ENCODE measurements around the gene TRAK1. TPM values are rescaled to one million over a fixed set of nuclear protein-coding genes. Genes with fewer than 3 reads are reported as not detected.
A peak's percentile ranks its signal among the peaks of the same experiment; 100 is the strongest.

The TRAK1 gene
- total RNA-seq, 1 experiment from 2014 or later, result 16.5 TPM

DNA sequence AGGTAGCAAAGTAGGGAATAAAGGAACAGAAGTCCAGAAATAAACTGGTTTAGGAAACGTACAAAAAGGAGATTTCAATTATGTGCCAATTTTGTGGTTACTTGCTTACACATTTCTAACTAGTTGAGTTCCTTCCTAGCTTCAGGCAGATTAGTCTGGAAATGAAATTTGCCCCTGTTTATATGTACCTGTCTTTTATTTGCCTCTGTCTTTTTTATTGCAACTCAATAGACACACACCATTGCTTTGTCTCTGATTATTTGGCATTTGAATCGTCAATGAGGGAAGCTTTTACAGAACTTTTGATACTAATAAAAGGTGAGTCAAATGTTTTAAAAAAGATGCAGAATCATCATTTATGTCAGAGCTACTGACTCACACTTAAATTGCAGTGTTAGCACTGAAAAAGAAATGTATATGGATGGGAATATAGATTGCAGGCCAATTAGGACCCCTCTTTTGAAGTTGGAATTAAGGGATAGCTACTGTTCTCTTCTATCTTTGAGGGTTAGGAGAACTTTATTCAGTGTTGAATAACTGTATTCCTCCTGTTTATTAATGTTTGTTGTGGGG, 60.5 kb downstream of the TRAK1 start:
- no peak for DNase-seq (ENCODE audit: low read depth)

DNA sequence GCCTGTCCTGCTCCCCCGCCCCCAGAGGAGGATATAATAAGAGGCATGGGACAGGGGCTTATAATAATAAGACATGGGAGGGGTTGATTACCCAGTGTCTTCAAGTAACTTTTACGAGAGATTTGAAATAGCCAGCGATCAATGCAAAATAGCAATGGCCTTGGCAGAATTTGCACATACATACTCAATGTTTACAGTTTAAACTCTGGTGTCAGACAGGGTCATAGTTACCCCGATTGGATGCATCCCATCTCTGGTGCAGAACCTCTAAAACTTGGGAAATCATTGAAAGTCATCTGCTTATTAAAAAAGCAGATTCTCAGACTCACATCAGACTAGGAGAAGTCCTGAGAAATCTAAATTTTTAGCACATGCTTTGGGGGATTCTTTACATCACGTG, 61.0 kb downstream of the TRAK1 start:
- no peak for DNase-seq (ENCODE audit: low read depth)

DNA sequence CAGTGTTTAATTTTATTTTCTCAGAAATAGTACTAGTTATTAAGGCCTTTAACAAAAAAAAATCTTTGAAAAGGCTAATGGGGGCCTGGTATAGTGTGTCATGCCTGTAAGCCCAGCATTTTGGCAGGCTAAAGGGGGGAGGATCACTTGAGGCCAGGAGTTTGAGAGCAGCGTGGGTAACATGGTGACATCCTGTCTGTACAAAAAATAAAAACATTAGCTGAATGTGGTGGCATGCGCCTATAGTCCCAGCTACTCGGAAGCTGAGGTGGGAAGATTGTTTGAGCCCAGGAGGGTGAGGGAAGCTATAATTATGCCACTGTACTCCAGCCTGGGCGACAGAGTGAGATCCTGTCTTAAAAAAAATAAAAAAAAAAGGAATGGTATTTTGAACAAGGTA, 61.9 kb downstream of the TRAK1 start:
- DNase-seq (ENCODE audit: low read depth), result no peak

DNA sequence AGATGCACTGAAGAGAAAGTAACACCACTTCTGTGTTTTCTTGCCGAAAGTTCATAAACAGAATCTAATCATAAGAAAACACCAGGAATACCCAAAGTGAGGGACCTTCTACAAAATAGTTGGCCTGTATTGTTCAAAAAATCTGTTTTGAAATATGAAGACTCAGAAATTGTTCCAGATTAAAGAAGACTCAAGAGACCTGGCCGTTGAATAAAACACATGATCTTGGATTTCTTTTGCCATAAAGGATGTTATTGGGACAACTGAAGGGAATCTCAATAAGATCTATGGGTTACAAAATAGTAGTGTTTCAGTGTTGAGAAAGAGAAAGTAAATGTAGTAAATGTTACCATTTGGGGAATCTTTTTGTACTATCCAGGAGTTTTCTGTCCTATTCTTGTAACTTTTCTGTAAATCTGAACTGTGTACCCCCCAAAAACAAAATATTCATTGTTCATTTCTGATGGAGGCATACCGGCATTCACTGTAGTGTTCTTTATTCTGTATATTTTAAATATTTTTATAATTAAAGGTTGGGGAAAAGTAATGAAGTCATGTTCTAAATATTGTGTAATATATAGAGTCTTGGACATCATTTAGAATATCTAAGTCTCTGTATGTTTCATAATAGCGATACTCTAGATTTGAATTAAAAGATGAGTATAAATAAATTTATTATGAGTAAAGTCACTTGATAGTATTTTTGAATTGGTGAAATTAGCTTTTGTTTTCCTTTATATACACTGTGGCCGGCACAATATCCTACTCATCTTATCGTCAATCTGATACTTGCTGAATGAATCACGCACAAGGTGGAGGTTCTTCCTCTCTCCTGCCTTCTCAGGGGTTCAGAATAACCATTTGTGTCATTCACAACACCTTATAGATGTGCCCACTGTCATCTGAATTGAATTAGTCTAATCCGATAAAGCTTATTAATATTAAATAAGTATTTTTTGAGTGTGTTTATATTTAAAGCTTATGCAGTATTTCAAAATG, 66.7 kb downstream of the TRAK1 start:
- no peak for DNase-seq (ENCODE audit: low read depth)

DNA sequence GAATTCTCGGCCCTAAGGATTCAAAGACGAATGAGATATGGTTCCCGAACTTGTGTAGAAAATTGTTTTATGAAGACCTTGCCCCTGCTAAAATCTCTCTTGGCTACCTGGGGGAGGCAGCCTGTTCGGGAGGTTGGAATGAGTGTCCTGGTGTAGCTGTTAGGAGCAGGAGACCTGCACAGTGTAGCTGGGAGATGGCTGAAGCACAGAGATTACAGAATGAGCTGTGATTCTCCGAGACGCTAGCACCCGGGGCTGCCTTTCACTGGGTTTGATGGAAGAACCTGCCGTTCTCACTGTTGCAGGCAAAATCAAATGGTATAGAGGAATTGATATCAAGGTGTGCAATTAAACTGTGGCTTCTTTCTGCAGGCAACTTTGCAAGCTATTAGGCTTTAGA, 68.0 kb downstream of the TRAK1 start:
- DNase-seq (ENCODE audit: low read depth), result no peak

DNA sequence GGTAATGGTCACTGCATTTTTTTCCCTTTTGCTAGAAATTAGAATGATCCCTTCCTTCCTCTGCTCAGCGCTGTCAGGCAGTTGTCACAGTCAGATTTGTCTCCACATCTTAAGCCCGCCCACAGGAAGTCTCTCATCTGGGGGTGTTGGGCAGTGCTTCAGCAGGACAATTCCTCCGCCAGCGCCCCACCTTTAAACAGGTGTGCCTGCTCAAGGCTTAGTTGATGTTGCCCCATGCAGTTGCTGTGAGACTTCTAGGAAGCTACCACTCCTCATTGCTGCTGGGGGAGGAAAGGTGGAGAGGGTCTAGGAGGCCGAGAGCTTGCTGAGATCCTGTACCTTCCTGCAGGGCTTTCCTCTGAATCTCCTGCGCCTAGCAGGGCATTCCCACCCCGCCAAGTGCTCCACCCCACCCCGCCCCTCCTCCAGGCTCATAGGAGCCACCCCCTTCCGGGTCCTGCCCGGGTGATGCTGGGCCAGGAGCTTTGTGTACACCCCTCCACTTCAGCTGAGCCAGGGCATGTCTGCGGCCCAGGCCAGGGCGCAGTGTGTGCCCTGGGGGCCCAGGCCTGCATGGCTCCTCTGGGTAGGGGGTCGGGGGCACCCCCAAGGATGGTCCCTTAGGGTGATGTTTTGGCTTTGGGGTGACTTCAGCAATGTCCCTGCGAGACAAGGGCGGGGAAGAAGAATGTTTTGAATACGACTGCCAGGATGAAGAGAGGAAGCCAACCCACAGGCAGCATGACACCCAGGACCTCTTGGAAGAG, 68.7 kb downstream of the TRAK1 start:
- DNase-seq (ENCODE audit: low read depth), result peak; percentile 40

DNA sequence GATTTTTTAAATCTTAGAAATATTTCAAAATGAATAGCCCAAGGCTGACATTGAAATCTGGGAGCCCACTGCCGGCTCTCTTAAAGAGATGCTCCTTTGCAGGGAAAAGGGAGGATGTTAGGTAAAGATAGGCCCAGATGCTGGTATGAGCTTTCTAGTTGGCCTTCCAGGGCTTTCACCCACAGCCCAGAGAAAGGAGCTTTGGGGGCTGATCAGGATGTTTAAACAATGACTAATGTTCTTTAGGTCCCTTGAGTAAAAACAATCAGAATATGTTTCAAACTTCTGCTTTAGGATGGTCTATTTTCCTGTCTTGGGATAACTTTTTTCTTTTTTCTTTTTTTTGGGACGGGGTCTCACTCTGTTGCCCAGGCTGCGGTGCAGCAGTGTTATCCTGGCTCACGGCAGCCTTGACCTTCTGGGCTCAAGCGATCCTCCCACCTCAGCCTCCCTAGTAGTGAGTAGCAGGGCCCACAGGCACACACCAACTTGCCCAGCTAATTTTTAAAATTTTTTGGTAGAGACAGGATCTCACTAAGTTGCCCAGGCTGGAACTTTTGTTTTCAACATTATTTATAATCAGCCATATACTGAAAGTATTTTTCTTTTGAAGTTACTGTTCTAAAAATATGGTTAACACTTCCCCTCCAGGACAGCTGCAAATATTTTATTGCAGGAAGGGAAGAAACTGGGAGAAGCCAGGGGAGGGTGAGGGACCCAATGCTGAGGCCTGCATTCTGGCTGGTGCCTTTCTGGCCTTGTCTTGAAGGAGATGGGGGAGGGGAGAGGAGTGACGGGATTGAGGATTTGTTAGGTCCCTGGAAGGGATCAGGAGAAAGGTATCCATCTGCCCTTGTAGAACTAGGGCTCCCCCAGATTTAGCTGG, 70.1 kb downstream of the TRAK1 start:
- peak; percentile 24 for DNase-seq (ENCODE audit: low read depth)

DNA sequence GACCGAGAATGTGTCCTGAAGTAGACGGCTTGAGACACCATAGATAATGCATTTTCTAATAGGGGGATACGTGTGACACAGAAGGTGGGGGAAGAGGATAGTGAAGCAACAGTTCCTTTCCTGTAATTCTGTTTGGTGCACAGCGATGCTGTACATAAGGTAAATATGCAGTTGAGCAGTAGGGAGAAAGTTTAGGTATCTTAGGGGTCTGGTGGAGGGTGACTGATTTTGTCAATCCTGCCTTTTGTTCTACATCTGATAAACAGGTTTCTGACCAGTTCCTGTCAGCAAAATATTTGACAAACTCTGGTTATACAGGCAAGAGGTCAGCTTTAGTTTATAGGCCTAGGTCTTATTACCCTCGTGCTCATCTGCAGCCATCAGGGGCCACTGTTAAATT, 71.3 kb downstream of the TRAK1 start:
- no peak for DNase-seq (ENCODE audit: low read depth)

DNA sequence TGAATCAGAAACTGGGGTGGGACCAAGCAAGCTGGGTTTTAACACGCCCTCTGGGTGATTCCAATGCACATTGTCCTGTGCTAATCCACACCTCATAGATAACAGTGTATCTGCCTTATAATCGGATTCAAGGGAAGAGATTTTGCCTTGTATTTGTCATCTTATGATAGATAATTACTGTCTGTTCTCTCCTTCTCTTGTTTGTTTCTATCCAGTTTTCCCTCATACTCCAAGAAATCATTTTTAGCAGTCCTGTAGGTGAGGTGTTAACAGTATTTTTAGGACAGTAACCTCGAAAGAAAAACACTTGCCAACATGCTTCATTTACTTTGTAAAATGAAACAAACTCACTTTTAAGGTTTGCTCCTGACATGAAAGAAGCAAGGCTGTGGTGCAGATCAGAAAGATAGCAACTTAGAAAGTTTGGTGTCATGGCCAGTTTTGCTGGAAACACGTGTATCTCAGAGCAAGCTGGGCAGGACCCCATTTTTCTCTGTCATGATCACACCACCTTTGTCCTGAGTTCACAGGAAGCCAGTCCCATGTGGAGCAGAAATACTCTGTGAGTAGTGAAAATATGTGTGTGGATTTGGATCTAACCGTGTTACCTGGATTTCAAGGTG, 72.6 kb downstream of the TRAK1 start:
- no peak for DNase-seq (ENCODE audit: low read depth)

DNA sequence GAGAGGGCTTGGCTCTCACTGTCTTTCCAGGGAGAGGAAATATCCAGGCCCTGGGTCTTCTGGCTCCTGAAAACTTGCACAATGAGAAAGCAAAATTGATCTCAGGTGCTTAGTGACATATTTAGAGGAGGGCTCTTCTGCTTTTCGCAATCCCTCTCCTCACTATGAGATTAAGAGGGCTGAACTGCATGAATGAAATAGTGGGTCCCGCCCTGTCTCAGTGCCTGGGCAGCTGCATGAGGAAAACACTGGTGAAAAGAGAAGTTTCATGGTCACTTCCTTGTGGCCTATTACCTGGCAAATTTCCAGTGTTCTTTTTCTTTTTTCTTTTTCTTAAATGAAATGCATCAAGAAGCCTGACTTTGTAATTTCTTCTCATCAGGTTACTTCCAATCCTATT, 73.5 kb downstream of the TRAK1 start:
- no peak for DNase-seq (ENCODE audit: low read depth)

DNA sequence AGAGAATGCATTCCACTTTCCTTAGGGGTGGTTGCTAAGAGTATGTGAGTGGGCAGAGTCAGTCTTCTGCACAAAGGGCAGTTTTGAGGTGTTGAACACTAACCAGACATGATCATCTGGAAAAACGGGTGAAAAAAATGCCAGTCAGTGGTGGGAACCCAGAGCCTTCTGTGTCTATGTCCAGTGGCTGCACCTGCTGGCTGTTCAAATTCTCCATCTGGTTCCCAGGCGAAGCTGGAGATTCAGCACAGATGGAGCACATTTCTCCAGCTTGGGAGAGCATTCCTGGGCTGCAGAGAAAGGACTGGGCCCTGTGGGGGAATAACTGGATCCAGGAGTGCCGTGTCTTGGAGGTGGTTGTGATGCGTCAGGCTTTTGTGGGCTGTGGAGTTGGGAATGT, 74.1 kb downstream of the TRAK1 start:
- no peak for DNase-seq (ENCODE audit: low read depth)

DNA sequence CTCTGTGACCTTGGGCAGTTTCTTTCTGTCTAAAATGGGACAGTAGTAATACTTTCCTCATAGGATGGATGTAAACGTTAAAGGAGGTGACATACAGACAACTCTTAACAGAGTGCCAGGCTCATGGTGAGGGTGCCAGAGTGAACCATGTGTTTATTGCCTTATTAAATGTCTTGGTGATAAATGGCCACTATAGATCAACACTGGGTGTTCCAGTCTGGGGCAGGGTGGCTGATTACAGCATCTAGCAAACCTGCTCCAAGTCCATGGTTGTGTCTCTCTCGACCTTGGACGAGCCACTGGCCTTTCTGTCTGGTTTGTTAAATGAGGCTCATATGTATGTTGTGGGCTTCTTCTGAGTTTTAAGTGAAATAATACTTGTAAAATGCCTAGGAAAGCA, 75.1 kb downstream of the TRAK1 start:
- no peak for DNase-seq (ENCODE audit: low read depth)

DNA sequence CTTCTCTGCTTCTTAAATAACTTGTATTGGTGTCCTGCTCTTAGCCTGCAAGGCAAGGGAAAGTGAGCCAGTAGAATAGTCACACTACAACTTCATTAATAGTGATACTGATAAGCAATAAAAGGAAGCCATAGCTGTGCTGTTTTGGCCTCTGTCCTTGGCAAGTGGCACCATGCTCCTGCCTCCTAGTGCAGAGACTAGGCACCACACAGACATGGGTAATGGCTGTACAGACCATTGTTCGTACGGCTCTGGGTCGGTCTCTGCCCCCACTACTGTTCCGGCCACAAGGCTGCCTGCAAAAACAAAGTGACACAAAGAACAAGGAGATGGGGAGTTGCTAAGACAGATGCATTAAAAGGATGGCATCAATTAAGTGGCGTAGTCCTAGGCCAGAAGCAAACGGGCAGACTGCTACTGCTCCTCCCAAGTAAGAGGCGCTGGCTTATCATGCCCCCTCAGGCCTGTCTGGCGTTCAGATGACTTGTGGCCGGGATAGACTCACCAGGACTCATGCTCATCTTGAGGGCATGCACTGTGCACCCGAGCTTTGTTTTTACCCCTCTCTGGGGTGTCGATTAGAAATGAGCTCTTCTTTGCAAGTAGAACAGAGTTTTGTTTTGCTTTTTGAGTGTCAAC, 75.6 kb downstream of the TRAK1 start:
- peak; percentile 32 for DNase-seq (ENCODE audit: low read depth)

DNA sequence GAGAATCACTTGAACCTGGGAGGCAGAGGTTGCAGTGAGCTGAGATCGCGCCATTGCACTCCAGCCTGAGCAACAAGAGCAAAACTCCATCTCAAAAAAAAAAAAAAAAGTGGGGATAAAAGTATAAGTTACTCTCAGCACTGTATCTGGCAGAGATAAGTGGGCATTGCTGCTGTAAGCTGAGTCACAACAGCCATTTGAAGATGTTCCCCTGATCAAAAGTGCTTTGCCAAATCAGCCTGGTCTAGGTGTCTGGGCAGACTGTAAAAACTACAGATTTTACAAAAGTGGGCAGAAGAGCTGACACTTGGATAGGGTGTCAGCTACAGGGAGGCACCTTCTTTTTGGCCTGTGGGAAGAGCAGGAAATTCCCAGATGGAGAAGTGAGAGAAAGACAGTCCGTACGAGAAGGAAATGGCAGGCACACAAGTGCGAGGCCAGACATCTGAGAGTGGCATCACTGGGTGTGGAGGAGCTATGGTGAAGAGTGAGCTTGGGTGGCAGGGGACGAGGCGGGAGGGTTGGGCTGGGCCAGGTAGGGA, 78.5 kb downstream of the TRAK1 start:
- no peak for DNase-seq (ENCODE audit: low read depth)

DNA sequence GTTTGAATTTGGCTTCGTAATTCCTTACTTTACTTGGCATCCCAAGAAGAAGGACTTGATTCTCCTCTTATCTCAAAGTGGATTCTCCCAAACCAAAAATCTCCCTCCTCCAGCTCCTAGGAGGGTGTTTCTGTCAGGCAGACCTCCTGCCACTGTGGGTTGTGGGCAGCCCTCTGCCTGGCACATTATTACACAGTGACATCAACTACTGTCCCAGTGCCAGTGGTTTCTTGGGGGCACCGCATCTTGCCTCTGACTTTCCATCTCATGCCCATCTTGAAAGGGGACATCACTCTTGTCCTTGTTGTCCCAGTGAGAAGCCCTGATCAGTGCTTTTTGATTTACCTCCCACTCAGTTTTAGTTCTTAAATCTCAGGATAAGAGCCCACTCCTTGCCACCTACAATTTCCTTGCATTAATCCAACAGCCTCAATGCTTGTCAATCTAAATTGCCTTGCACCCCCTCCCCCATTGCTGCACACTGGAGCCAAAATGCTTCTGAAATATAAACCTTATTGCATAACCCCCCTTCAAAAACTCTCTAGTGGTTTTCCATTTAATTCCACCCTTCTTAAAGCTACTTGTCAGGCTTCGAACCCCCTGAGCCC, 81.0 kb downstream of the TRAK1 start:
- no peak for DNase-seq (ENCODE audit: low read depth)

DNA sequence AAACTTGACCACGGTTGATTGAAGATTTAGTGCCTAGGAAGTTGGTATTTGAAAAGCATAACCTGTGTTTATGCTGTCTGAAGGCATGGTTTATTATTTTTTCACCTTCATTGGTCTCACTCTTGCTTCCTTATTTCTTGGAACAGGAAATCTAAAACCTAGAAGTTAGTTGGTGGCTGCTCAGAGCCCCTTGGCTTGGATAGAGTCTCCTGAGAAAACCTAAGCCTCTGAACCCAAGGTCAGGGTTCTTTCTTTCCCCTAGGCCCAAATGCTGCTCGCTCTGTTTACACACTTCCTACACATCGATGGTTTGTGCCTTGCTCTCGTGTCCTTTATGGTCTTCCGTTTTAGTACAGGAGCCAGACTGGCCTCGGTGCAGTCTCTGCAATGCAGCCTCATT, 82.2 kb downstream of the TRAK1 start:
- no peak for DNase-seq (ENCODE audit: low read depth)

DNA sequence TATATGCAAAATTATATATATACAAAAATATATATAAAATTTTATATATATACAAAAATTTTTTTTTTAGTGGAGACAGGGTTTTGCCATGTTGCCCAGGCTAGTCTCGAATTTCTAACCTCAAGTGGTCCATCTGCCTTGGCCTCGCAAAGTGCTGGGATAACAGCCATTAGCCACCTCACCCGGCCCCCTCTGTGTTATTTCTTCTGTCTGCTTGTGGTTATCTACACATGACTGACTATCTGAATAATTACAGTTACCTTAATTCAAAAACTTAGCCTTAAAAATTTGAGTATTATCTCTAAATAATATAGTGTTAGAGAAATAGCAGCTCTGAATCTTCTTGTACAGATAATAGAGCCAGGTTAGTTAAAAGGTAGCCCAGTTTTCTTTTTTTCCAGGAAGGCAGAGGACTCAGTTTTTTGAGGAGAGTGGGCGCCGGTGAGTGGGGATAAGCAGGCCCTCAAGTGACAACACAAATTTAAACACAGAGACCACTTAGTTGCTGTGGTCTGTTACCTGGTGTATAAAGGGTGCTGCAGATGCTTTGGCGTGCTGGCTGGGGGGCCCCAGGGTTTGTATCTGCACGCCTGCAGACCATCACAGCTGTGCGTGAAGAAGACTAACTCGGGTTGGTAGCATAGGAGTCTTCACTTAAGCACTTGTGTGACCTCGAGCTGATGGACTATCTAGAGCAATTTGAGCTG, 83.7 kb downstream of the TRAK1 start:
- DNase-seq (ENCODE audit: low read depth), result no peak

DNA sequence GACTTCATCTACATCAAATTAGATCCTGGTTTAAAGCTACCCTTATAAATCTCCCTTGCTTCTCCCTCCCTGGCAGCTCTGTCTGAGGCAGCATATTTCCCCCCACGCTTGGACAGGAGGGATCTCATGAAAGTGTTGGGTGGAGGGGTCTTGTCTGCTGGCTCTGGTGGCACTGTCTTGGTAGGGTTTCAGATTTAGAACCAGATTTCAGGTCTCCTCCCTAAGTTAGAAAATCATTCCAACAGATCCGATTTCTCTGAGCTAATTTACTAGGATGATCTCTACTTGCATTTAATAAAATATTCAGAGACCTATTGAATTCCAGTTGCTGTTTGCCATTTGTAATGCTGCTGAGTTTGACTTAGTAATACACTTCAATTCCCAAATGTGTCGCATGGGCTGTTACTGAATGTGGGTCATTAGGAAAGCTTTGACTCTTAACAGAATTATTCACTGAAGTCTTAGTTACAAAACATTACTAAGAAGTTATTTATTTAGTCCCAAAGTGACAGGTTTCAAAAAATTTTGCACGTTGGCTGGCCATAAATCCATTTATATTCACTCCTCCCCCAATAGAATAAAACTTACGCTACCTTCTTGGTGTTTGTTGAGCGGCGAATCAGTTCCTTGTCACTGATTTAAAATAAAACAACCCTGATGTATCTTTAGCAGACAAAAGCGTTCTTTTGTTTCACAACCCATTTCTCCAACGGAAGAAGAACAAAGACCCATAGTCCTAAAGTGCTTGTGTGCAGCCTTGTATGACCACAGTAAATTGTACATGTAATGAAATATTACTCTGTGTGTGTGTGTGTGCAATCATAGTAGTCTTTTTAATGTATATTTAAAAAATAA, 84.5 kb downstream of the TRAK1 start:
- DNase-seq (ENCODE audit: low read depth), result no peak

Data from RPMI7951 (cell line).